ENCODE results near the gene KRTAP24-1. TPM values are rescaled to one million over a fixed set of nuclear protein-coding genes. Genes with fewer than 3 reads are reported as not detected.

KRTAP24-1 gene, protein sequence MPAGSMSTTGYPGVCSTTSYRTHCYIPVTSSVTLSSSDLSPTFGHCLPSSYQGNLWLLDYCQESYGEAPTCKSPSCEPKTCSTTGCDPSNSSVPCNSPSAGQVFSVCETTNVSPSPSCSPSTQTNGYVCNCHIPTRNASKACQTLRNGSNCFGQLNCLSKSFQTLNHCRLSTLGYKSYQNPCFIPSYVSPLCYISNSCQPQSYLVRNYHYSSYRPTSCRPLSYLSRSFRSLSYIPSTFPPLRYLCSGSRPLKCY
- total RNA-seq (not detected), polyA plus RNA-seq (ENCODE audit: insufficient read length in 6 of 6) (not detected)
- long read RNA-seq, donor 1, result 0 reads
- long read RNA-seq, donor 2, result 0 reads
- long read RNA-seq, donor 3, result 0 reads
- long read RNA-seq, donor 4, result 0 reads
- long read RNA-seq, donor 5, result 0 reads
- long read RNA-seq, donor 6, result 0 reads
- long read RNA-seq, donor 7, result 0 reads
- long read RNA-seq, donor 8, result 0 reads
- long read RNA-seq, donor 9, result 0 reads
- long read RNA-seq, donor 10, result 0 reads
- long read RNA-seq, donor 11, result 0 reads
- long read RNA-seq, donor 12, result 0 reads

DNA sequence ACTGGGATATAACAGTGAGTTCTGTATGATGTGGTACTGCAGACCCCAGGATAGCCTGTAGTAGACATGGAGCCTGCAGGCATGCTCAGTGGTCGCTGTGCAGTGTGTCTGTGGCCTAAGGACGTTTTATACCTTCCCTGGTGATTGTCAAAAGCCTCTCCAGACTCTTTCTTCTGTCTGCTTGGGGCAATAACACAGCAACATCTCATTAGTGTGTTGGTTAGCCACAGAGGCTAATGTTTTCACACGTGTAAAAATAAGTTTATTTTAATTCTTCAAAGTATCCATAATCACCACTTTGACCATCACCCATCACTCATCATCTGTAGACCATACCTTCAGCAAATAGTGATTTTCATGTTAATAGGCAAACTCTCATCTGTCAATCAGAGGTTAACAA, at the start of gene KRTAP24-1:
KRTAP24-1 (minus strand) TSS at position 101 of the 400 bp plus-strand sequence; CDS start at position 83, 18 bp downstream.
- no peaks in the 10 kb centered on the region for H3K36me3 ChIP-seq
- H3K27ac ChIP-seq, result no peak within 1 kb of the TSS
- no peaks in the 10 kb centered on the region for H3K9me3 ChIP-seq
- TF ChIP-seq, protein P1, sequence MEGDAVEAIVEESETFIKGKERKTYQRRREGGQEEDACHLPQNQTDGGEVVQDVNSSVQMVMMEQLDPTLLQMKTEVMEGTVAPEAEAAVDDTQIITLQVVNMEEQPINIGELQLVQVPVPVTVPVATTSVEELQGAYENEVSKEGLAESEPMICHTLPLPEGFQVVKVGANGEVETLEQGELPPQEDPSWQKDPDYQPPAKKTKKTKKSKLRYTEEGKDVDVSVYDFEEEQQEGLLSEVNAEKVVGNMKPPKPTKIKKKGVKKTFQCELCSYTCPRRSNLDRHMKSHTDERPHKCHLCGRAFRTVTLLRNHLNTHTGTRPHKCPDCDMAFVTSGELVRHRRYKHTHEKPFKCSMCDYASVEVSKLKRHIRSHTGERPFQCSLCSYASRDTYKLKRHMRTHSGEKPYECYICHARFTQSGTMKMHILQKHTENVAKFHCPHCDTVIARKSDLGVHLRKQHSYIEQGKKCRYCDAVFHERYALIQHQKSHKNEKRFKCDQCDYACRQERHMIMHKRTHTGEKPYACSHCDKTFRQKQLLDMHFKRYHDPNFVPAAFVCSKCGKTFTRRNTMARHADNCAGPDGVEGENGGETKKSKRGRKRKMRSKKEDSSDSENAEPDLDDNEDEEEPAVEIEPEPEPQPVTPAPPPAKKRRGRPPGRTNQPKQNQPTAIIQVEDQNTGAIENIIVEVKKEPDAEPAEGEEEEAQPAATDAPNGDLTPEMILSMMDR (IDR thresholded peaks at IDR 0.05), result no peak
- no peaks in the 10 kb centered on the region for H3K4me1 ChIP-seq
- no peak for ATAC-seq
- intact Hi-C loops (cut with DNase I), result no loop called here
- no peaks in the 10 kb centered on the region for H3K27me3 ChIP-seq
- no peak within 1 kb of the TSS for H3K4me3 ChIP-seq
- no peak for DNase-seq

DNA sequence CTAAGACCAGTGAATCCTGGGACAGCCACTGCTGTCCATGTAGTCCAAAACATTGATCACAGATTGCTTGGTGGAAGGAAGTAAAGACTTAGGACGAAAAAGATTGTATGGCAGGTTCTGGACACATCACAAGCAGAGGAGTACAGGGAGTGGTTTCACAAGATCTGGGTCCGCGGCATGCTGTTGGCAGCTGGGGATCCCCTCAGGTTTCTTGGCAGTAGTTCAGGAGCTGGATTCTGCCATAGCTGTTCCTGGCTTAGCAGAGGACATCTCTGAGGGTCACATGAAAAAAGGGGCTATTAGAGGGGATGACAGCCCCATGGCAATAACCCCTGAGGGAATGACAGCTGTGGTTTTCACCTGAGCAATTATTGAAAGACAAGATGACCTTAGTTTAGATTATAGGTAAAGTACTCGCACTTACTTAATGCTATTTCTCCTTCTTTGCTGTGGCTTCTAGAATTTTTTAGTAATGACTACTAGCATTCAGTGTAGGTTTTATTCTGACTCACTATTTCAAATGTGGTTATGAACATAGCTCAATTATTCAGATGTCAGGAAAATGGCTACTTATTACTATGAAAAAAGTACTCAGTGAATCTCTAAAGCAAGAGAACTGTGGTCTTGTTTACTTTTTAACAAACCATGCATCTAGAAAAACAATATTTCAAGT, 46.6 kb upstream of the KRTAP24-1 start:
- no peaks in the 10 kb centered on the region for H3K36me3 ChIP-seq
- no peak overlapping the region for H3K4me3 ChIP-seq
- H3K27ac ChIP-seq, result no peak overlapping the region
- TF ChIP-seq, protein P1 (IDR thresholded peaks at IDR 0.05), result no peak
- ATAC-seq (no peak), DNase-seq (no peak)
- intact Hi-C loops (cut with DNase I), result no loop called here
- H3K4me1 ChIP-seq, result no peaks in the 10 kb centered on the region
- H3K9me3 ChIP-seq, result peaks cover 0 to 16% of the 10 kb centered on the region in 2 donors
- no peaks in the 10 kb centered on the region for H3K27me3 ChIP-seq

DNA sequence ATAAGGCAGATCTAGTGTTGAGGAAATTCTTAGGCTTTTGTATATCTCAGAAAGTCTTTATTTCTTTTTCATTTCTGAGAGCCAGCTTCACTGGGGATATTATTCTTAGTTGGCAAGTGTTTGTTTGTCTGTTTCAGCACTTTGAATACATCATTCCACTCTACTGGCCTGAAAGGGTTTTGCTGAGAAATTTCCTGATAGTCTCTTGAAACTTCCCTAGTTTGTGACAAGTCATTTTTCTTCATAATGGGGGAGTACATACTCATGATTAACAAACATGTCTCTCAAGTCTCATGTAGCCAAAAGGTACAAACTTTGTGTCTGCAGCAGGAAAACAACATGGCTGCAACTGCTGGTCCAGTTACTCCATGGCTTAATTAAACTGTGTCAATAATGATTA, 43.6 kb upstream of the KRTAP24-1 start:
- H3K36me3 ChIP-seq, result no peaks in the 10 kb centered on the region
- no peaks in the 10 kb centered on the region for H3K4me1 ChIP-seq
- H3K27ac ChIP-seq, result no peak overlapping the region
- TF ChIP-seq, protein P1 (IDR thresholded peaks at IDR 0.05), result no peak
- no peaks in the 10 kb centered on the region for H3K27me3 ChIP-seq
- intact Hi-C loops (cut with DNase I), result no loop called here
- H3K9me3 ChIP-seq, result peaks cover 0 to 16% of the 10 kb centered on the region in 2 donors
- ATAC-seq, result no peak
- no peak overlapping the region for H3K4me3 ChIP-seq
- no peak for DNase-seq

DNA sequence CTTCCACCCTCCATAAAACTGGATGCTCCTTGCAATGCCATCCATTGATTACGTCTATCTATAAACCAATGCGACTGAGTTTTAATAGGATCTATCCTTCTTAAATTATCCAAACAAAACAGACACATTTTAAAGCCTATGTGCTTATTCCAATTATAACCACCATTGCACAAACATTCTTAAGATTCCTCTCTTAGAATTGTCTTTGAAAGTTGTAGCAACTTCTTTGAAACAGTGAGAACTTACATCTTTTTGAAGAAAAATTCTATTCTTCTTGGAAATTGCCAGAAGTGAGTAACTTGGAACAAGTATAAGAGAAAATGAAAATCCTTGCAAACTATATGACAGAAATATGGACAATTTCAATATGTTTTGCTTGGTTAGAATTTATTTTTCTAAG, 37.5 kb upstream of the KRTAP24-1 start, which contains the start of gene KRTAP26-1:
KRTAP26-1 (minus strand) TSS at position 101 of the 400 bp plus-strand sequence. CDS start 280 bp downstream, outside the sequence.
- no peaks in the 10 kb centered on the region for H3K4me1 ChIP-seq
- no peak within 1 kb of the TSS for H3K27ac ChIP-seq
- ATAC-seq, result no peak
- intact Hi-C loops (cut with DNase I), result no loop called here
- H3K4me3 ChIP-seq, result no peak within 1 kb of the TSS
- H3K27me3 ChIP-seq, result no peaks in the 10 kb centered on the region
- no peaks in the 10 kb centered on the region for H3K36me3 ChIP-seq
- TF ChIP-seq, protein P1 (IDR thresholded peaks at IDR 0.05), result no peak
- DNase-seq, result no peak
- H3K9me3 ChIP-seq, result no peaks in the 10 kb centered on the region

DNA sequence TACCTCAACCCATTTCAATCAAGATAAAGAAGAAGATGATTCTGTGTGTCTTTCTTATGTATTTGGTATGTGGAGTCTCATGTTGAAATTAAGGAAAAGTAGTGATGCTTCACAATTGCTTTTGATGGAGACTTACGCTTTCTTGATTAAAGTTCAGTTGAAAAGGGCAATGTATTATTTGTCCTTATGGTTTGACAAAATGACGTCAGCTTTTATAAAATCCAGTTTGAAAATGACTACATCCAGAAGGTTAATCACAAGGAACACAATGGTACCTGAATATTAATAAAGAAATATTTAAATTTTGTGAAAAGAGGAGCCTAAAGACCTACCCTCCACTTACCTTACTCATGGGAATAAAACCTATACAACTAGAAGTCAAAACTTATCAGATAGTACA, 33.0 kb upstream of the KRTAP24-1 start:
- intact Hi-C loops (cut with DNase I), result no loop called here
- Histone ChIP-seq H3K4me1 (no peaks in the 10 kb centered on the region), H3K27ac (no peak overlapping the region), H3K9me3 (no peaks in the 10 kb centered on the region), H3K27me3 (no peaks in the 10 kb centered on the region), H3K4me3 (no peak overlapping the region), H3K36me3 (no peaks in the 10 kb centered on the region)
- ATAC-seq, result no peak
- no peak for DNase-seq
- TF ChIP-seq, protein P1 (IDR thresholded peaks at IDR 0.05), result no peak
